Caco-2 (cell line): ENCODE results near the gene DIP2B. TPM values are rescaled to one million over a fixed set of nuclear protein-coding genes. Genes with fewer than 3 reads are reported as not detected.
A peak's percentile ranks its signal among the peaks of the same experiment; 100 is the strongest.
"Not testable (repeated sequence)": the region's sequence is repeated elsewhere in the genome, so short reads cannot be mapped to it uniquely, and the experiment has no call there.

Source experiments
- BruUV-seq: library from RNA; stranded (reverse); fragments of 400-500 nt; replicated peaks from 2 replicates; lab custom pipeline; 2021; lab: Mats Ljungman, UMichigan
- CTCF ChIA-PET: fragments of 300-600 bp; sonication (Branson Sonifier 250); formaldehyde crosslinking; loops from one replicate; lab custom pipeline; 2022; ENCODE audit warnings: antibody characterized with exemption; lab: Charles Lee
- POLR2A ChIA-PET: fragments of 300-600 bp; sonication (Branson Sonifier 250); formaldehyde crosslinking; loops from one replicate; lab custom pipeline; 2022; ENCODE audit warnings: antibody characterized with exemption; lab: Charles Lee
- DNase-seq, 2 experiments: peaks; one replicate each; pipeline versions ENCODE4 v3.0.0 to v3.0.0-alpha.2; 2020 to 2022
- H3K27me3 ChIP-seq: replicated peaks from 2 replicates; pipeline ENCODE4 v1.6.0; 2011; ENCODE audit warnings: low read length; ENCODE audit not compliant: control insufficient read depth, insufficient read depth
- H3K36me3 ChIP-seq: 2 replicates; pipeline ENCODE4 v1.5.1; 2011; ENCODE audit warnings: low read length; ENCODE audit not compliant: control insufficient read depth, insufficient read depth
- H3K4me1 ChIP-seq: fragments of 250-450 bp; sonication (Bioruptor Pico); 2 replicates; pipeline ENCODE4 v1.5.1; 2020; ENCODE audit warnings: mild to moderate bottlenecking
- H3K4me3 ChIP-seq: 2 replicates; pipeline ENCODE4 v1.5.1; 2011; ENCODE audit warnings: low read depth, mild to moderate bottlenecking, control low read depth, low read length
- H3K9me3 ChIP-seq: fragments of 250-450 bp; sonication (Bioruptor Pico); 2 replicates; pipeline ENCODE4 v1.5.1; 2020; ENCODE audit warnings: mild to moderate bottlenecking, moderate library complexity
- H3K27ac Mint-ChIP-seq: one replicate; pipeline ENCODE4 v1.8.0; 2022; ENCODE audit warnings: mixed read lengths; ENCODE audit not compliant: unreplicated experiment
- H3K27me3 Mint-ChIP-seq: one replicate; pipeline ENCODE4 v1.8.0; 2022; ENCODE audit warnings: mixed read lengths; ENCODE audit not compliant: insufficient read depth, unreplicated experiment
- H3K36me3 Mint-ChIP-seq: one replicate; pipeline ENCODE4 v1.8.0; 2022; ENCODE audit warnings: mild to moderate bottlenecking, mixed read lengths; ENCODE audit not compliant: insufficient read depth, unreplicated experiment
- H3K4me1 Mint-ChIP-seq: one replicate; pipeline ENCODE4 v1.8.0; 2022; ENCODE audit warnings: low read depth, mixed read lengths; ENCODE audit not compliant: unreplicated experiment
- H3K4me3 Mint-ChIP-seq: one replicate; pipeline ENCODE4 v1.8.0; 2022; ENCODE audit warnings: mild to moderate bottlenecking, moderate library complexity, mixed read lengths; ENCODE audit not compliant: unreplicated experiment
- H3K9me3 Mint-ChIP-seq: one replicate; pipeline ENCODE4 v1.8.0; 2022; ENCODE audit warnings: mixed read lengths; ENCODE audit not compliant: unreplicated experiment
- CTCF ChIP-seq, 2 experiments: fragments of 200-600 bp in 1 of 2; IDR thresholded peaks; 1 replicate in 1 of 2; 2 replicates in 1 of 2; pipeline versions ENCODE4 v1.5.1 to v1.8.0; 2011 to 2022; ENCODE audit warnings: antibody characterized with exemption in 1 of 2, control low read depth in 1 of 2, inconsistent platforms in 1 of 2, low read depth in 1 of 2, low read length in 1 of 2, mild to moderate bottlenecking in 1 of 2, moderate library complexity in 1 of 2; ENCODE audit not compliant: insufficient read depth in 1 of 2, severe bottlenecking in 1 of 2, unreplicated experiment in 1 of 2
- intact Hi-C: fragments of 100-400 bp; cut with micrococcal nuclease; formaldehyde crosslinking; loops from one replicate; pipeline ENCODE4 v1.10.0; 2022; ENCODE audit not compliant: unreplicated experiment
- total RNA-seq: library from RNA; stranded (reverse); gene quantifications from 2 replicates; pipeline ENCODE4 v1.2.3, GENCODE V29; 2022

DIP2B gene
- total RNA-seq, 1 experiment from 2014 or later: 32.7 TPM

DNA sequence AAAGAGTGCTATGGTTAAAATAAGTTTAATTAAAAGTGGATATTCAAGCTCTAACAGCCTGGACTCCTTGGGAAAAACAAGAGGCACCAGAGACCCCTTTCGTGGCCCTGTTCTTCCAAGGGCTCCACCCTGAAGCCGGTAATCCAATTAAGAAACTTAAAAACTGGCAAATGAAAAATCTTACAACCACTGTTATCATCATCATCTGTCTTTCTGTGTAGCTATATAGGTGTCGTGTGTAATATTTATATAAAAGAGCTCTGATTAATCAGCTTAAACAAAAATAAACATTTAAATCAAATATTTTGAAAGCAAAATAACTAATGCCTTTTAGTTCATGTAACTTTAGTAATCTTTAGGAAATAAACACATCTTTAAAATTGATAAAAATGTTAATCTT lies 263.6 kb downstream of the DIP2B start:
- Mint-ChIP-seq H3K27me3 (no peaks in the 10 kb centered on the region), H3K9me3 (peaks cover 10% of the 10 kb centered on the region), H3K27ac (peak overlapping the region; percentile 37), H3K36me3 (peaks cover 46% of the 10 kb centered on the region), H3K4me1 (peaks cover 23% of the 10 kb centered on the region), H3K4me3 (no peak overlapping the region)
- intact Hi-C loops: loop anchor here (1.0 kb wide), 1 partner anchor 34 kb away; no protein-coding TSS in a partner anchor
- CTCF ChIA-PET: interaction anchor here (0.7 to 1.0 kb wide), 2 partner anchors 260 to 277 kb away, joined by 3 read pairs; no protein-coding TSS in a partner anchor
- Histone ChIP-seq H3K27me3 (no peaks in the 10 kb centered on the region), H3K9me3 (no peaks in the 10 kb centered on the region), H3K4me3 (no peak overlapping the region), H3K4me1 (peaks cover 12% of the 10 kb centered on the region), H3K36me3 (no peaks in the 10 kb centered on the region; the same call in 1 of the 2 replicates)
- BruUV-seq: TSS peak; percentile 0
- POLR2A ChIA-PET: no interaction called here
- DNase-seq: no peak
- no peak for TF ChIP-seq CTCF (IDR thresholded peaks at IDR 0.05; ENCODE audit: insufficient read depth in 1 of 2, low read depth in 1 of 2, low read length in 1 of 2, severe bottlenecking in 1 of 2, unreplicated experiment in 1 of 2)

GRCh38 chr12:50768813-50769212 lies 264.0 kb downstream of the DIP2B start:
- BruUV-seq: not testable (repeated sequence)
- POLR2A ChIA-PET: interaction anchor here (0.6 kb wide), 1 partner anchor 18 kb away, joined by 3 read pairs; no protein-coding TSS in a partner anchor

DNA sequence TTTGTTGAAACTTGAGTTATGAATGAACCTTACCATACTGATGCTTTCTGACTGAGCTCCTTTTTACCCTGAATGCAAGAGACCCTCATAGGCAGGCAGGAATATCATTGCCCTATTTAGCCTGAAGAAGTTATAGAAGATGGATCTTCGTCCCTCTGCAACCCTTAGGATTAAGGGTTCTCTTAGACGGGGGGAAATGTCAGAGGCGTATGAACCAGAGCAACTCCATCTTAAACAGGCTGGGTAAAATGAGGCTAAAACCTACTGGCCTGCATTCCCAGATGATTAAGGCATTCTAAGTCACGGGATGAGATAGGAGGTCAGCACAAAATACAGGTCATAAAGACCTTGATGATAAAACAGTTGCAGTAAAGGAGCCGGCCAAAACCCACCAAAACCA lies 266.6 kb downstream of the DIP2B start:
- Mint-ChIP-seq H3K4me1 (peaks cover 12% of the 10 kb centered on the region), H3K36me3 (peaks cover 41% of the 10 kb centered on the region), H3K4me3 (no peak overlapping the region), H3K27ac (no peak overlapping the region), H3K27me3 (no peaks in the 10 kb centered on the region), H3K9me3 (peaks cover 10% of the 10 kb centered on the region)
- BruUV-seq: no TSS peak
- peaks cover 12% of the 10 kb centered on the region for H3K4me1 ChIP-seq
- H3K36me3 ChIP-seq: no peaks in the 10 kb centered on the region; the same call in 1 of the 2 replicates
- POLR2A ChIA-PET: no interaction called here
- CTCF ChIA-PET: no interaction called here
- no peak for TF ChIP-seq CTCF (IDR thresholded peaks at IDR 0.05; ENCODE audit: insufficient read depth in 1 of 2, low read depth in 1 of 2, low read length in 1 of 2, severe bottlenecking in 1 of 2, unreplicated experiment in 1 of 2)
- no peaks in the 10 kb centered on the region for H3K27me3 ChIP-seq
- DNase-seq: no peak
- H3K9me3 ChIP-seq: no peaks in the 10 kb centered on the region
- H3K4me3 ChIP-seq: no peak overlapping the region
- intact Hi-C loops: loop anchor here (1.0 kb wide), 1 partner anchor 23 kb away; no protein-coding TSS in a partner anchor

More at GRCh38 chr12:50768813-50769212, 264.0 kb downstream of the DIP2B start:
- Mint-ChIP-seq H3K27ac (peak overlapping the region; percentile 37), H3K4me3 (peak overlapping the region; percentile 16), H3K36me3 (peaks cover 46% of the 10 kb centered on the region), H3K4me1 (peaks cover 23% of the 10 kb centered on the region), H3K9me3 (peaks cover 10% of the 10 kb centered on the region)
- H3K4me1 ChIP-seq: peaks cover 12% of the 10 kb centered on the region
- H3K27me3 ChIP-seq, H3K4me3 ChIP-seq, H3K36me3 ChIP-seq, H3K9me3 ChIP-seq, H3K27me3 Mint-ChIP-seq: not testable (repeated sequence)
- peak; percentile 65 to 73 for DNase-seq
- intact Hi-C loops: loop anchor here (1.0 kb wide), 1 partner anchor 33 kb away; no protein-coding TSS in a partner anchor
- CTCF ChIA-PET: interaction anchor here (0.5 to 1.0 kb wide), 2 partner anchors 218 to 259 kb away, joined by 3 read pairs; no protein-coding TSS in a partner anchor
